Measurements from ENCODE around the gene C9orf78.

DNA sequence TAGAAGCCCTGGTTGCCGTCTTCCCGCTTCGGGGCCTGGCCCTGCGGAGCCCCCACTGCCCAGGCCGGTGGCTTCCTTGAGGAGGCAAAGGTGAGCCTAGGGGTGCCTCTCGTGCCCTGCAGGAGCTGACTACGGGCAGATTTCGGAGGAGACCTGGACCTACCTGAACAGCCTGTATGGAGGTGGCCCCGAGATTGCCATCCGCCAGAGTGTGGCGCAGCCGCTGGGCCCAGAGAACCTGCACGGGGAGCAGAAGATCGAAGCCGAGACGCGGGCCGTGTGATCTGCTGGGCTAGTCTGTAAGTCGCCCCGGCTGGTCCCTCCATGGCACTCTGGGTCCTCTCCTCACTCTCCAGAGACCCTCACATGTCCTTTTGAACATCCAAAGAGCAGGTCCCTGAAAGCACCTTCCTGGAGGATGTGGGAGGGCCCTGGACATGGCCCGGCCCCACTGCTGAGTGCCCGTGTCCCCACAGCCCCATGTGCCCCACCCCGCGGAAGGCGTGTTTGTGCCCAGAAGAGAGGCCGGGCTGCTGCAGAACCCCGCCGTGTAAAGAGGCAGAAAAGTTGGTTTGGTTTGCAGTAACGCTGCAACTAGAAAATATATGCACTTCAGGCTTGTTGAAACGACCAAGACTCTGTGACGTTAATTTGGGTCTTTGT is 45.0 kb upstream of the C9orf78 start:
- TF ChIP-seq, protein P1, sequence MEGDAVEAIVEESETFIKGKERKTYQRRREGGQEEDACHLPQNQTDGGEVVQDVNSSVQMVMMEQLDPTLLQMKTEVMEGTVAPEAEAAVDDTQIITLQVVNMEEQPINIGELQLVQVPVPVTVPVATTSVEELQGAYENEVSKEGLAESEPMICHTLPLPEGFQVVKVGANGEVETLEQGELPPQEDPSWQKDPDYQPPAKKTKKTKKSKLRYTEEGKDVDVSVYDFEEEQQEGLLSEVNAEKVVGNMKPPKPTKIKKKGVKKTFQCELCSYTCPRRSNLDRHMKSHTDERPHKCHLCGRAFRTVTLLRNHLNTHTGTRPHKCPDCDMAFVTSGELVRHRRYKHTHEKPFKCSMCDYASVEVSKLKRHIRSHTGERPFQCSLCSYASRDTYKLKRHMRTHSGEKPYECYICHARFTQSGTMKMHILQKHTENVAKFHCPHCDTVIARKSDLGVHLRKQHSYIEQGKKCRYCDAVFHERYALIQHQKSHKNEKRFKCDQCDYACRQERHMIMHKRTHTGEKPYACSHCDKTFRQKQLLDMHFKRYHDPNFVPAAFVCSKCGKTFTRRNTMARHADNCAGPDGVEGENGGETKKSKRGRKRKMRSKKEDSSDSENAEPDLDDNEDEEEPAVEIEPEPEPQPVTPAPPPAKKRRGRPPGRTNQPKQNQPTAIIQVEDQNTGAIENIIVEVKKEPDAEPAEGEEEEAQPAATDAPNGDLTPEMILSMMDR (IDR thresholded peaks at IDR 0.05), result no peak
- TF ChIP-seq POLR2A (IDR thresholded peaks at IDR 0.05; ENCODE audit: low read depth), result no peak
